DMS53 treated with DMSO at 0.1 percent for 48 hours (cell line): Measurements from ENCODE around the gene OTOG.

Experiments
- DNase-seq: peaks from one replicate; lab custom pipeline; 2025; ENCODE audit not compliant: unreplicated experiment; lab: John Stamatoyannopoulos, UW

OTOG gene

GRCh38 chr11:17602105-17603001, 55.3 kb downstream of the OTOG start:
- no peak for DNase-seq

GRCh38 chr11:17603056-17603825, 56.2 kb downstream of the OTOG start:
- DNase-seq, result no peak

GRCh38 chr11:17604201-17604914, 57.3 kb downstream of the OTOG start:
- DNase-seq, result no peak

- no peak for DNase-seq
Measured at GRCh38 chr11:17604915-17605233, 57.8 kb downstream of the OTOG start.

GRCh38 chr11:17605651-17606122, 58.6 kb downstream of the OTOG start:
- no peak for DNase-seq

GRCh38 chr11:17606233-17607082, 59.4 kb downstream of the OTOG start:
- DNase-seq, result no peak

GRCh38 chr11:17607083-17607429, 60.0 kb downstream of the OTOG start:
- no peak for DNase-seq

- DNase-seq, result no peak
Measured at GRCh38 chr11:17607591-17608570, 60.8 kb downstream of the OTOG start.

- no peak for DNase-seq
Measured at GRCh38 chr11:17608821-17609220, 61.8 kb downstream of the OTOG start.

- no peak for DNase-seq
Measured at GRCh38 chr11:17609291-17610084, 62.4 kb downstream of the OTOG start.

GRCh38 chr11:17610085-17610894, 63.2 kb downstream of the OTOG start:
- no peak for DNase-seq

GRCh38 chr11:17611049-17611448, 64.0 kb downstream of the OTOG start:
- no peak for DNase-seq

- no peak for DNase-seq
Measured at GRCh38 chr11:17611503-17612220, 64.6 kb downstream of the OTOG start.

- DNase-seq, result no peak
Measured at GRCh38 chr11:17612221-17613188, 65.4 kb downstream of the OTOG start.

GRCh38 chr11:17613428-17613962, 66.4 kb downstream of the OTOG start:
- no peak for DNase-seq

- DNase-seq, result no peak
Measured at GRCh38 chr11:17613983-17614382, 66.9 kb downstream of the OTOG start.
